M059J (cell line): Measurements from ENCODE around the gene YBX3. TPM values are rescaled to one million over a fixed set of nuclear protein-coding genes. Genes with fewer than 3 reads are reported as not detected.

Source experiments
- DNase-seq: peaks from one replicate; pipeline ENCODE4 v3.0.0-alpha.2; 2012; ENCODE audit warnings: low read depth
- total RNA-seq: library from RNA; depleted of rRNA; stranded (reverse); fragments of >200 nt; shearing (Covaris generic); gene quantifications from 2 replicates; pipeline ENCODE4 v1.2.3, GENCODE V29; 2014; rRNA removed

The YBX3 gene
- total RNA-seq, 1 experiment from 2014 or later, result 44.7 TPM

DNA sequence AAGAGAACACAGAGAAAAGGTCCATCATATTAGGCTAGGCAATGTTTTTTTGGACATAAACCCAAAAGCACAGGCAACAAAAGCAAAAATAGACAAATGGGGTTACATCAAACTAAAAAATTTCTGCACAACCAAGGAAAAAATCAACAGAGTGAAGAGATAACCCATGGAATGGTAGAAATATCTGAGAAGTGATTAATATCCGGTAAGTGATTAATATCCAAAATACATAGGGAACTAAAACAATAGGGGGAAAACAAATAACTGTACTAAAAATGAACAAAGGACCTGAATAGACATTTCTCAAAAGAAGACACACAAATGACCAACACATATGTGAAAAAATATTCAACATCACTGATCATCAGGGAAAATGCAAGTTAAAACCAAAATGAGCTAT lies 53.6 kb downstream of the YBX3 start:
- DNase-seq, result no peak

DNA sequence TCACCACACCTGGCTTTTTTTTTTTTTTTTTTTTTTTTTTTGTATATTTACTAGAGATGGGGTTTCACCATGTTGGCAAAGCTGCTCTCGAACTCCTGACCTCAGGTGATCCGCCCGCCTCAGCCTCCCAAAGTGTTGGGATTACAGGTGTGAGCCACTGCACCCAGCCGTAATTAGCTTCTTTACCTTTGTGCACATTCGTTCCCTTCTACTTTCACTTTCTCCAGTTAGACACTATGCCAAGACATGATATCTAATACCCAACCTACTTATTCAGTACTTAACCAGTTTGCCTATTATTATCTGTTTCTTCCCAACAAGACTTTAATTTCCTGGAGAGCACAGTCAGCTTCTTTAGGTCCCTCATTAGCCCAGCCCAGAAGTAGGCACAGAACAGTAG lies 54.6 kb downstream of the YBX3 start:
- no peak for DNase-seq

DNA sequence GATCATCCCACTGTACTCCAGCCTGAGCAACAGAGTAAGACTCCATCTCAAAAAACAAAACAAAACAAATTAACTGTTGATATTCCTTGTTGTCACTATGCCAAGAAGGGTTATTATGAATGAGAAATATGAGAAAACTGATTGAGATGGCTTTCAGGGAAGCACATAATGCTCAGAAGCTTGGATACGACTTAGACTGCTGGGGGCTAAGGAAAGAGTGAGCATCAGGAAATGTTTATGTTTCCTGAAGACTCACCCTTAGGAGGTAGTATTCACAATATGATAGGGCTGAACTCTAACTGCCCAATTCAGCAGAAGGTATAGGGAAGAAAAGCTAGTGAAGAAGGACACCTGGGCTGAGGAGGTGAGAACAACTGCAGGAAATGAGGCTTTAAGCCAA lies 55.5 kb downstream of the YBX3 start:
- DNase-seq, result no peak

DNA sequence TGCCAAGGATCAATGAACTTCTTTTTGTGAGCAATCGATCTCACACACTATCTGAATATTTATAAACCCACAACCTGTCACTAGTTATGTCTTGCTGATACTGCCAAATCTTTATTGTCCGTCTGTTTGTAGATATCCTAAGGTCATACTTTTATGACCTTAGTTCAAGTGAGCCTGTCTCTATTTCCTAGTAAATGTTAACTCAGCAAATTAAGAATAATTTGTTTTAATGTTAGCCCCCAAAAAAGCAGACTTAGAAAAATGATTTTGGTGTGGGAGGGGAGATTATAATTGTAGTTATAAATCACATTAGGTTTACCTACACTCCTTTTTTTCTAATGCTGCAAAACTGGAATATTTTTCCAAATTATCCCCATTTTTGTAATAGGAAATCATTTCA lies 58.6 kb downstream of the YBX3 start:
- DNase-seq, result no peak

- DNase-seq, result no peak
Observed at GRCh38 chr12:10663869-10664268, 59.3 kb downstream of the YBX3 start.

DNA sequence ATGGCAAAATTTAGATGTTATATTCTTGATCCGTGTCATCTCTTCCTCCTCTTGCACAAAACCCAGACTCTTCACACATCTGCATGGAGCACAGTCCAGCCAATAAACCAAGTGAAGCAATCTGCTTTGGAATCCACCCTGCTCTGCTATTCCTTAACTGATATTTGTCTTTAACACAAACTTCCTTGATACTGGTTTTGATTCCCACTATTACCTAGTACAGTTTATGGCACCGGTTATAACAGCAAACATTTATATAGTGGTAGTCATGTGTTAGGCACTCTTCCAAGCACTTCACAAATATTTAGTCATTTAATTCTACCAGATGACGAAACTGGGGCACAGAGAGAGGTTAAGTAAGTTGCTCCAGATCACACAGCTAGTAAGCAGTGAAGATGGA lies 61.8 kb downstream of the YBX3 start:
- DNase-seq, result peak; percentile 48

DNA sequence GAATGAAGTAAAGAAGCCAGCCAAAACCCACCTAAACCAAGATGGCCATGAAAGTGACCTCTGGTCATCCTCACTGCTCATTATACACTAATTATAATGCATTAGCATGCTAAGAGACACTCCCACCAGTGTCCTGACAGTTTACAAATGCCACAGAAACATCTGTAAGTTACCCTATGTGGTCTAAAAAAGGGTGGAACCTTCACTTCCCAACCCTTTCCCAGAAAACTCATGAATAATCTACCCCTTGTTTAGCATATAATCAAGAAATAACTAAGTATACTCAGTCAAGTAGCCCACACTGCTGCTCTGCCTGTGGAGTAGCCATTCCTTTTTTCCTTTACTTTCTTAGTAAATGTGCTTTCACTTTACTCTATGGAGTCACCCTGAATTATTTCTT lies 69.1 kb downstream of the YBX3 start:
- DNase-seq, result no peak

- no peak for DNase-seq
Observed at GRCh38 chr12:10652192-10652591, 70.9 kb downstream of the YBX3 start.

Other genes with a start within 250 kb of the YBX3 start
- gene EIF2S3B, start 217.4 kb downstream of the YBX3 start, total RNA-seq, result 0.64 and 1.1 TPM in 2 replicates
- gene MAGOHB, start 109.7 kb downstream of the YBX3 start, total RNA-seq, result 51.5 and 90.2 TPM in 2 replicates
- gene STYK1, start 49.3 kb downstream of the YBX3 start, total RNA-seq, result 1.6 and 5.9 TPM in 2 replicates
- not detected in 2 replicates for gene TAS2R7, start 79.3 kb upstream of the YBX3 start, total RNA-seq
- gene TAS2R8, start 84.0 kb upstream of the YBX3 start, total RNA-seq, result not detected in 2 replicates
- gene TAS2R9, start 86.8 kb upstream of the YBX3 start, total RNA-seq, result not detected in 2 replicates
- not detected in 2 replicates for gene TAS2R10, start 103.0 kb upstream of the YBX3 start, total RNA-seq
- gene PRR4, start 126.2 kb upstream of the YBX3 start, total RNA-seq, result not detected in 2 replicates
- 3.6 and 14.5 TPM in 2 replicates for gene PRH1, start 160.9 kb upstream of the YBX3 start, total RNA-seq
- gene TAS2R13, start 186.2 kb upstream of the YBX3 start, total RNA-seq, result not detected in 2 replicates
- not detected in 2 replicates for gene PRH2, start 205.9 kb upstream of the YBX3 start, total RNA-seq
- 0.34 and 0.89 TPM in 2 replicates for gene TAS2R14, start 215.9 kb upstream of the YBX3 start, total RNA-seq